Astrocyte (in vitro differentiated cells and primary cell): ENCODE measurements around the gene HNRNPUL2.

Experiments
- CTCF ChIP-seq: IDR thresholded peaks from 2 replicates; pipeline ENCODE4 v1.5.1; 2011; ENCODE audit warnings: low read depth, mild to moderate bottlenecking, inconsistent platforms, low read length, moderate library complexity; ENCODE audit not compliant: insufficient read depth
- EZH2 ChIP-seq: IDR thresholded peaks from 2 replicates; pipeline ENCODE4 v1.6.1; 2012; ENCODE audit warnings: mild to moderate bottlenecking, low read length, inconsistent platforms; ENCODE audit not compliant: insufficient read depth

GRCh38 chr11:62706850-62707247 is 20.4 kb downstream of the HNRNPUL2 start:
- TF ChIP-seq CTCF = no peak
- no peak for TF ChIP-seq EZH2
